ENCODE data around the gene DENND1A.
A peak's percentile ranks its signal among the peaks of the same experiment; 100 is the strongest.
"Not testable (repeated sequence)": the region's sequence is repeated elsewhere in the genome, so short reads cannot be mapped to it uniquely, and the experiment has no call there.

DENND1A gene

DNA sequence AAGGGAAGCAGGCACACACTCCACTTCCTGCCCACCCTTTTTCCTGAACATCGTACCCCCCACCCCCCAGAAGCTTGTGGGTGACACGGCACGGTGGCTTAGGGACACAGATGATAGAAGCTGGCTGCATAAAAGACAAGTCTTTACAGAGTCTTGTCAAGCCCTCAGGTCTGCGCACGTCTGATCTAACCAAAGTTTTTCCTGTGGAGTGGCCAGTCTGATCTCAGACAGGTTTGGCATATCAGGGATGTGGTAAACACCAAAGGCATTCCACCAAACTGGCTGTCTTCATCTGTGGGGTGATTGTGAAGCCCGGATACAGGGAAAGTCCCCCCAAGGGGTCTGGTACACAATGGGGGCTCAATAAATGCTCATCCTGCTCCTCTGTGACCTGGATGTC is 523.9 kb downstream of the DENND1A start:
- TF ChIP-seq, protein P1, sequence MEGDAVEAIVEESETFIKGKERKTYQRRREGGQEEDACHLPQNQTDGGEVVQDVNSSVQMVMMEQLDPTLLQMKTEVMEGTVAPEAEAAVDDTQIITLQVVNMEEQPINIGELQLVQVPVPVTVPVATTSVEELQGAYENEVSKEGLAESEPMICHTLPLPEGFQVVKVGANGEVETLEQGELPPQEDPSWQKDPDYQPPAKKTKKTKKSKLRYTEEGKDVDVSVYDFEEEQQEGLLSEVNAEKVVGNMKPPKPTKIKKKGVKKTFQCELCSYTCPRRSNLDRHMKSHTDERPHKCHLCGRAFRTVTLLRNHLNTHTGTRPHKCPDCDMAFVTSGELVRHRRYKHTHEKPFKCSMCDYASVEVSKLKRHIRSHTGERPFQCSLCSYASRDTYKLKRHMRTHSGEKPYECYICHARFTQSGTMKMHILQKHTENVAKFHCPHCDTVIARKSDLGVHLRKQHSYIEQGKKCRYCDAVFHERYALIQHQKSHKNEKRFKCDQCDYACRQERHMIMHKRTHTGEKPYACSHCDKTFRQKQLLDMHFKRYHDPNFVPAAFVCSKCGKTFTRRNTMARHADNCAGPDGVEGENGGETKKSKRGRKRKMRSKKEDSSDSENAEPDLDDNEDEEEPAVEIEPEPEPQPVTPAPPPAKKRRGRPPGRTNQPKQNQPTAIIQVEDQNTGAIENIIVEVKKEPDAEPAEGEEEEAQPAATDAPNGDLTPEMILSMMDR (IDR thresholded peaks at IDR 0.05), result no peak
- H3K36me3 Mint-ChIP-seq (ENCODE audit: low read depth), result no peaks in the 10 kb centered on the region
- peak overlapping the region; percentile 24 for H3K27ac Mint-ChIP-seq
- H3K27me3 Mint-ChIP-seq (ENCODE audit: low read depth, poor library complexity), result no peaks in the 10 kb centered on the region
- H3K9me3 Mint-ChIP-seq, result no peaks in the 10 kb centered on the region
- H3K4me3 Mint-ChIP-seq, result no peak overlapping the region
- peaks cover 48% of the 10 kb centered on the region for H3K4me1 Mint-ChIP-seq
- DNase-seq, result no peak

DNA sequence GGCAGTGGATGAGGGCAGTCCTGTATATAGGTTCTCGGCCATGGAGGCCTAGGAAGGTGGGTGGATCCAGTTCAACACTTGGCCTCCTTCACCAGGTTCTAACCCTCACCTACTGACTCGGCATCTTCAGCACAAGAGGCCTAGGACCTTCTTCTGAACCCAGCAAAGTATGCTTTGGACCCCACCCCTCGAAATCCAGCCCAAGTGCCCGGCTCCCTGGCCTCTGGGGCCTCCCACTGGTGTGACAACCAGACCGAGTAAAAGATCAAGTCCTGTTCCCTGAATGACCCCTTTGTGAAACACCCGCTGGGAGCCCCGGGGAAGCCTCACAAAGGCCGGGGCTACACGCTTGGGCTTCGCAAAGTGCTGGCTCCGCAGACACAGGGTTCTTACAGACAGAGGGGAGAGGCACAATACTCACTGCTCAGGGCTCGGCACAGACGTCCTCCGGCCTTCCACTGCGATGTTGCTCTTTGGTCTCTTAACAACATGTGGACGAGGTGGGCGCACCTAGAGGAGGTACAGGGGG is 526.9 kb downstream of the DENND1A start:
- TF ChIP-seq, protein P1 (IDR thresholded peaks at IDR 0.05), result no peak

DNA sequence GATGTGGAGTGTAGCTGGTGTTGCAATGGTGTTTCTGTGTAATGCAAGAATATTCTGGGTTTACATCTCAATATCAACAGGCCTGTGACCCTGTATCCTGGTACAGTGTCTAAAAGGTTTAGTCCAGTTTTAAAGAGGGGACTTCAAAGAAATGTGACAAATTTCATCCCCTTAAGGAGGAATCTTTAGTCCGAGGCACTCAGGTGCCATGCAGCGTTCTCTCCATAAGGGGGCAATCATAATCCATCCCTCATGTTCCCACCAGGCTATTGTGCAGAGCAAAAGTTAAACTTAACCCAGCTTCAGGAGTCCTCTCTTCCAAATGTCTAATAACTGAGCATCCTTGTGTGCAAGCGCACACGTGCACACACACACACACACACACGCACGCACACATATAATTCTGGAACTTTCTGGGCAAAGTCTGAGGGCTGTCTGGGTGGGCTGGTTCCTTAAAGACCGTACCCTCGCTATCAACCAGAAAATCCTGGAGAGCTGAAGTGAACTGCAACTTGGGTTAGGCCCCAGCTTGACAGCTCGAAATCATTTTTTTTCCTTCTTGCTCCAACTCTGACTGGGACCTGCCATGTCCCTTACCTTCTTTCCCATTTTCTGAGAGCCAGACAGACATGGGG is 527.9 kb downstream of the DENND1A start:
- Mint-ChIP-seq H3K36me3 (ENCODE audit: low read depth) (no peaks in the 10 kb centered on the region), H3K4me3 (no peak overlapping the region), H3K27me3 (ENCODE audit: low read depth, poor library complexity) (no peaks in the 10 kb centered on the region), H3K4me1 (peaks cover 39% of the 10 kb centered on the region), H3K27ac (peak overlapping the region; percentile 43), H3K9me3 (no peaks in the 10 kb centered on the region)
- DNase-seq, result peak; percentile 61
- TF ChIP-seq, protein P1 (IDR thresholded peaks at IDR 0.05), result peak; percentile 89

More for the DNA sequence above, 526.9 kb downstream of the DENND1A start:
- no peaks in the 10 kb centered on the region for H3K27me3 Mint-ChIP-seq (ENCODE audit: low read depth, poor library complexity)
- no peaks in the 10 kb centered on the region for H3K9me3 Mint-ChIP-seq
- no peak for DNase-seq
- no peak overlapping the region for H3K4me3 Mint-ChIP-seq
- peak overlapping the region; percentile 25 for H3K27ac Mint-ChIP-seq
- no peaks in the 10 kb centered on the region for H3K36me3 Mint-ChIP-seq (ENCODE audit: low read depth)
- peaks cover 50% of the 10 kb centered on the region for H3K4me1 Mint-ChIP-seq

DNA sequence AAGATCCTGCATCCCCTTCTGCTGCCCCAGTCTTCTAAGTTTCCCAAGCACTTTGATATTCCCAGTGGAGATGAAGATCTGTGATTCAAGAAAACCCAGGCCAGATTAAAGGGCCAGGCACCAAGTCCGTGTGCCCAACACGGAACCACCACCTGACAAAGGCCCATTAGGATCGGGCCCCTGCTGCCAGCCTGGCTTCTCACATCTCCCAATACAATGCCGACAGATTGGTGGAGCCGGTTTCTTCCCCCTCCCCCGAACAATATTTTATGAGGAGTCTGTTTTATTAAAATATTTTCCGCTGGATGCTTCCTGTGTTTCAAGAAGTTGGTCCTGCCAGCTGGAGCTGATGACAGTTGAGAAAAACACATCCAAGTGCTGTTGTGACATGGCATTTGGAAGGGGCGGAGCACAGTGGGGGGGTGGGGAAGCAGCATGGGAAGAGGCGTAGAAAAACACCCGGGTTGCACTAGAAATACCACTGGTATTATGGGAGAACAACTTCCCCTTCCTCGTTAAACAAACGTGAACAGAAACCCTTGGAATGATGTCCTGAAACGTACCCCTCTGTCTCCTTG is 528.9 kb downstream of the DENND1A start:
- TF ChIP-seq, protein P1 (IDR thresholded peaks at IDR 0.05), result no peak
- Mint-ChIP-seq H3K36me3 (ENCODE audit: low read depth) (no peaks in the 10 kb centered on the region), H3K9me3 (no peaks in the 10 kb centered on the region), H3K4me3 (no peak overlapping the region), H3K27ac (no peak overlapping the region), H3K27me3 (ENCODE audit: low read depth, poor library complexity) (no peaks in the 10 kb centered on the region), H3K4me1 (peaks cover 36% of the 10 kb centered on the region)
- DNase-seq, result no peak

DNA sequence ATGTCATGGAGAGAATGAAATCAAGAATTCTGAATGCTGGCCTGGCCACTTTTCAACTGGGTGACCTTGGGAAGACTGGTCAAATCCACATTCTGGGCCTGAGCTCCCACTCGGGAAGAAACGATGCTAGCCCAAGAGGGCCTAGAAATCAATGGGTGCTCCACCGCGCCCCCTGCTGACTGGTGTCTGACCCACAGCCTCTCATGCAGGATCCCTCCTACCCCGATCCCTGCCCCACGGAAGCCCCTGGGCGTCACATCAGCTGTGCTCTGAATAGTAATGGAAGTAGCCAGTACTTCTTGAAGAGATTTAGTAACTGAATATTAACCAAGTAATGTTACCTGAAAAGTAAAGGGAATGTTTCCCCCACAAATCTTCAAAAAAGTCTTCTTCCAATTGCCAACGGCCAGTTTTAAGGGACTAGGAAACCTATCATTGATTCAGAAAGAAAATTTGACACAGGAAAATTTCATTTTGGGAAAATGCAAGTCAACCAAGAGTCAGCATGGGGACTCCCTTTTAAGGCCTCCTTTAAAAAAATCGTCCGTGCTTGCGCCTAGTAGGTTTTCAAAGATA is 530.0 kb downstream of the DENND1A start:
- TF ChIP-seq, protein P1 (IDR thresholded peaks at IDR 0.05), result peak; percentile 48
- Mint-ChIP-seq H3K27me3 (ENCODE audit: low read depth, poor library complexity) (no peaks in the 10 kb centered on the region), H3K4me1 (peaks cover 47% of the 10 kb centered on the region), H3K36me3 (ENCODE audit: low read depth) (no peaks in the 10 kb centered on the region), H3K9me3 (no peaks in the 10 kb centered on the region), H3K27ac (no peak overlapping the region), H3K4me3 (no peak overlapping the region)
- DNase-seq, result peak; percentile 54

DNA sequence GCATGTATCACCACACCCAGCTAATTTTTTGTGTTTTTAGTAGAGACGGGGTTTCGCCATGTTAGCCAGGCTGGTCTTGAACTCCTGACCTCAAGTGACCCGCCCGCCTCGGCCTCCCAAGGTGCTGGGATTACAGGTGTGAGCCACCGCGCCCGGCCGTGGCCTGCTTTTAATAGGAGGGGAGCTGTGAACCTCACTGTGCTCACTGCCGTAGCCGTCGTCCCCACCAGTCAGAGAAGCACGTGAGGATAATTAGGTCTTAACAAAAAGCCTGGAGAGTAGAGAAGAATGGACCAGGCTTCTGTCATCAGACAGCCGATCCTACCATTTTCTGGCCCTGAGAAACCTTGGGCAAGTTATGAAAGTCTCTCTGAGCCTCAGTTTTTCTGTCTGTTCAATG is 531.0 kb downstream of the DENND1A start:
- not testable (repeated sequence) for H3K27me3 Mint-ChIP-seq (ENCODE audit: low read depth, poor library complexity); H3K36me3 Mint-ChIP-seq (ENCODE audit: low read depth)
- peaks cover 54% of the 10 kb centered on the region for H3K4me1 Mint-ChIP-seq

More for the DNA sequence above, 531.0 kb downstream of the DENND1A start:
- not testable (repeated sequence) for H3K4me3 Mint-ChIP-seq, DNase-seq, H3K27ac Mint-ChIP-seq, H3K9me3 Mint-ChIP-seq
